GM21515 (cell line): ENCODE data around the gene RAD18.

Source experiments
- ATAC-seq: cut with Tn5 transposase; IDR thresholded peaks from one replicate; pipeline ENCODE4 v1.9.1; 2021; ENCODE audit not compliant: unreplicated experiment

The RAD18 gene

GRCh38 chr3:8900869-8901268, 62.4 kb downstream of the RAD18 start:
- ATAC-seq, result no peak

GRCh38 chr3:8899876-8900460, 63.3 kb downstream of the RAD18 start:
- ATAC-seq, result no peak

DNA sequence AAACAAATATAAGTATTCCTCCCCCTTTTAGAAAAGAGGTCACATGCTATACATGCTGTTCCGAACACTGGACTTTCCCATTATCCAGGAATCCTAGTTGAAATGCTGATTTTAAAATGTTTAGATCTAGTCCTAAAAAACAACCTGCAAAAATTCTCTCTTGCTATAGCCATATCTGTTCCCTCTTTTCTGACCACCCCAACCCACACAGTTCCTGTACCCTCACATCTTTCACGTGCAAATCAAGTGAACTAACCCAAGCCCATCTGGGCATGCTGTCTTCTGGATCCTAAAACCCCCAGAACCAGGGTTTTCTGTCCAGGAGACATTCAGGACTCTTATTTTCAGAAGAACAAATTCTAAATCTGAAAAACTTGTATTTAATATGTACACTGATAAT, 67.4 kb downstream of the RAD18 start:
- ATAC-seq, result no peak

GRCh38 chr3:8893001-8893400, 70.3 kb downstream of the RAD18 start:
- no peak for ATAC-seq

DNA sequence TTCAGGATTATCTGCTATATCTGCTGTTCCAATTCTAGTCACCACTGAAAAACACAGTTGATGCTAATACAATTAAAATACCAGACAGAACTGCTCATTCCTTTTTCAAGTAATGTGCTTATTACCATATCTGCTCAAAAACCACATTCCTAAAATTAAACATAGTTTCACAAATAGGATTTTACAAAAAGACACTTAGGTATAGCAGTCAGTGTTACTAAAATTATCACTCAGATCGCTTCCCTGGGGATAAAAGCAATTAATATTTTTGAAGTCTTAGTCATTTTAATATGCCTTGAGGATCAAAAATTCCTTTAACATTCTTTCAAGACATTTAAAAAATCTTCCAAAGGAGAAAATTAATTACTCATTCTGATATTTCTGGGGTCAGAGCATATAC, 71.5 kb downstream of the RAD18 start:
- ATAC-seq, result no peak

DNA sequence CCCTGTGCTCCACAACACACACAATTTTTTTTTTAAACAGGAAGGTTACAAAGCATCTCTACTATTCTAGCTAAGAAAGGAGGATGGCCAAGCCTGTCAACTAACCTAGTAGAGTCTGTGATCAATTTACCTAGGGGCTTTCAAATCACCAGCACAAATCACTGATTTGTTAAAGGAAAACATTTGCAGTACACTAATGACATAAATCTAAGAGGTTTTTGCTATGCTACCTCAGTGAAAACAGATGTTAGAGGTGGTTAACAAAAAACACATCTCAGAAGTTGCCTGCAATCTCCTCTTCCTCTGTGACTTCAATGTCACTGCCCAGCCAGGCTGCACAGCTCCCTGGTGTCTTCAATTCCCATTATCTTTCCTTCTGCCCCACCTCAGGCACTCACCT, 72.0 kb downstream of the RAD18 start:
- no peak for ATAC-seq

DNA sequence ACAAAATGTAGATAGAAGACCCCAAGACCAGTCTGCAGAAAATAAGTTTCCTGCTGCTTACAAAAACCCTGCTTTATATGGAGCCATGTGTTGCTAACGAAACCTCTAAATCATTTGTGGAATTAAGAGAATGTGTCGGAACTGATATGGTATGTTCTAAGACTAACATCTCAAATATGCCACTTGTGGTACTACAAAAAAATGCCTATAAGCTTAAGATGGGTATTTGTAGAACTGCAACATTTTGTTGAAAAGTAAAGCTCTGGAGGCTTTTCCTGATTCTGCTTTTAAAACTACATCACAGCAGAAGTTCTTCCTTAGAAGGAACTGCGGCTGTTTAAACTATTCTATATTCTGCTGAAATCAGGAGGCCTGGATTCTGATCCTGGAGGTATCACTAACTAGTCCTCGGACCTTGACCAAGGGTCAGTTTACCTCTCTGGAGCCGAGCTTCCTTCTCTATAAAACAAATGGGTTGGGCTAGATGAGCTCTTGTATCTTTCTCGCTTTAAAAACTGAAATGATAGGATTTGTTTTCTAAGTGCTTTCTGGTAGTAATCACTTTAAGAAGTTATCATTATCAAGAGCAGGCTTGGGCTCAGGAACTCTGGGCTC, 74.9 kb downstream of the RAD18 start:
- no peak for ATAC-seq

GRCh38 chr3:8887435-8888300, 75.6 kb downstream of the RAD18 start:
- ATAC-seq, result no peak

DNA sequence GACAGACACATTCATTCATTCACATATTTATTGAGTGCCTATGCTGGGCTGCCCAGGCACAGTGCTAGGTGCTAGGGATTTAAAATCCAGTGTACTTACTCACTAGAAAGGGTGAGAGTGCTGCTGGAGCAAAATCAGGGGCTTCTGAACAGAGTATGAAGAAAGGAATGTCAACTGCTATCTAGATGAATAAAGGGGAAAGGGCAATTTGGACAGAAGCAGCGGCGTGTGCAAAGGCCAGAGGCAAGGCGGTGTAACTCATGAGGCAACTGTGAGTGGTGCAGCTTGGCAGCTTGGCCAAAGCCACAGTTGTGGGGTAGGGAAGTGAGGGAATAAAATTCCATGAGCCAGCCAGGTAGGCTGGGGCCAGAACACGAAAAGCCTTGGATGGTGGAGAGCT, 76.7 kb downstream of the RAD18 start:
- ATAC-seq, result no peak

- no peak for ATAC-seq
These were observed 77.5 kb downstream of the RAD18 start for GRCh38 chr3:8885536-8886316.

- no peak for ATAC-seq
These were observed 78.5 kb downstream of the RAD18 start for GRCh38 chr3:8884630-8885290.

- ATAC-seq, result peak; percentile 16
These were observed 80.6 kb downstream of the RAD18 start for GRCh38 chr3:8882642-8883041.

- ATAC-seq, result peak; percentile 58
These were observed 81.1 kb downstream of the RAD18 start for GRCh38 chr3:8882171-8882593.

DNA sequence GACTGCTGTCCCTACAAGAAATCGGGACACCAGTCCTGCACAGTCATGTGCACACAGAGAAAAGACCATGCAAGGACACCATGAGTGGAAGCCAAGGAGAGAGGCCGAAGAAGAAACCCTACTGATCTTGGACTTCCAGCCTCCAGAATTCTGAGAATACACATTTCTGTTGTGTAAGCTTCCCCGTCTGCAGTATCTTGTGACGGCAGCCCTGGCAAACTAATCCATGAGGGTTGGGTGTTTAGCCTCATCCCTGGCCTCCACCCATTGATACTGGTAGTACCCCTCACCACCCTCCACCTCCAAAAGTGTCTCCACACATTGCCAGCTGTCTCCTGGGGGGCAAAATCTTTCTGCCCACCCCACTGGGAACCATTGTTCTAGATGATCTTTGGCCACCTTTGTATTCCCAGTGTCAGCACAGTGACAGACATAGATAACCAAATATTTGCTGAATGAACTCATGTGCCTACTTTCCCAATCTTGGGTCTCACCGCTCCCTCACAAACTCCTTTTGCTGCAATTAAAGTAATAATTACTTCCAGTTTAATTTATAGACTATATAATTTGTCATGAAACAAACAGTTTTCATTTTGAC, 83.8 kb downstream of the RAD18 start:
- no peak for ATAC-seq

- ATAC-seq, result no peak
These were observed 87.4 kb downstream of the RAD18 start for GRCh38 chr3:8875836-8876235.

- ATAC-seq, result no peak
These were observed 89.5 kb downstream of the RAD18 start for GRCh38 chr3:8873740-8874139.

DNA sequence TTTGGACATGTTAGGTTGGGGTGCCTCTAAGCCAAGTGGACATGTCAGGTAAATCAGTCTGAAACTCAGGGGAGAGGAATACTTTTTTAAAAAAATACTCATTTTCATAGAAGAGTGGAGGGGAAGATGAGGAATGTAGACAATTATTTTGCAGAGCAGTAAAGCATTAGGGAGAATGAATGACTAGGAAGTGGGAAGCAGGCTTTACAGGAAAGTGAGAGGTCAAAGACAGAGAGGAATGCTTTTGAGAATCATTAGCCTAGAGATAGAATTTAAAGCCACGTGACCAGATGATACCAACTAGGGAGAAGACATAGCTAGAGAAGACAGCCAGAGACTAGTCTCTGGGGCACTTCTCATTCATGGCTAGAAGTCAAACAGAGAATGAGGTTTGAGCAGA, 91.0 kb downstream of the RAD18 start:
- no peak for ATAC-seq

DNA sequence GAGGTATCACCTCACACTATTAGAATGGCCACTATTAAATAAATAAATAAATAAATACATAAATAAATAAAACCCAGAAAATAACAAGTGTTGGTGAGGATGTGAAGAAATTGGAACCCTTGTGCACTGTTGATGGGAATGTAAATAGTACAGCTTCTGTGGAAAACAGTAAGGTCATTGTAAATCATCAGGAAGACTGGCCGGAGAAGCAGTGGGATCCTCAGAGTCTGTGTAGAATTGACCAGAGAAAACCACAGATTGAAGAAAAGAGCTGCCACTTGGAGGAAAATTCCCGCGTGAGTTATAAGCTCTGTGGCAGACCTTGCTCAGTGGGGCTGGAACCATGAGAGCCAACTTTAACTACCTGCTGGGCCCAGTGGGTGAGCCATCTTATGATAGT, 92.0 kb downstream of the RAD18 start:
- ATAC-seq, result no peak

DNA sequence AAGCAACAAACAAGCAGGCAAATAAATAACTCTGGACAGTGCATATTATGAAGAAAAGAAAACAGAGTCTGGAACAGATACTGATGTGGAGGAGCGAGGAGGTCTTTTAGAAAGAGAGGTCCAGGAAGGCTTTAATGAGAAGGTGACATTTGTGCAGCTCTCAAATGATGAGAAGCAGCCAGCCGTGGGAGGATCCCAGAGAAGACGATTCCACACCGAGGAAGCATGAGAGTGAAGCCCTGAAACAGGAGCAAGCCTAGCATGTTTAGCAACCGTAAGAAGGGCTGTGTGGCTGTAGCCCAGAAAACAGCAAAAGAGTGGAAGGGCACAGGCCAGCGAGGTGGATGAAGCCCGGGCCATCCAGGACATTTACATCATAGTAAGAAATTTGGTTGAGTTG, 93.1 kb downstream of the RAD18 start:
- ATAC-seq, result no peak

DNA sequence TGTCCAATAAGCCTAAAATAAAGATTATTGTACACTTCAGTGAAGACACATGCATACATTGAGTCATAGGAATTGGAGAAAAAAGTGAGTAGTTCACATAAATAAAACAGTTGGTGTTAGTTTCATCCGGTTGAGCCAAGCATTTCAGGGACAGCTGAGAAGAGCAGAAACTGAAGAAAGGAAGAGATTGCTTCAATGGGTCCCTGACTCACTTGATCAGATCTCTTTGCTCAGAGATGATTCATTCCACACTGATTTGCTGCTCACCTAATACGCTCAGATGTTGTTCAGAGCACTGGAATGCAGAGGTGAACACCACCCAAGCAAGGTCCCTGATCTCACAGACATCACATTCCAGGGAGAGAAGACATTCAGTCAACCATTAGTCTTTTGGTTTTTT, 93.7 kb downstream of the RAD18 start:
- no peak for ATAC-seq

GRCh38 chr3:8868996-8869395, 94.3 kb downstream of the RAD18 start:
- no peak for ATAC-seq
